KG1 (cell line): ENCODE data around the gene PRDX3.
"Not testable (repeated sequence)": the region's sequence is repeated elsewhere in the genome, so short reads cannot be mapped to it uniquely, and the experiment has no call there.

ENCODE experiments used
- DNase-seq: peaks from one replicate; lab custom pipeline; 2025; lab: John Stamatoyannopoulos, UW

Gene PRDX3

GRCh38 chr10:119206603-119207365, 28.2 kb upstream of the PRDX3 start:
- DNase-seq: peak; percentile 50

- DNase-seq: peak; percentile 51
These were observed 27.4 kb upstream of the PRDX3 start for GRCh38 chr10:119205894-119206602.

GRCh38 chr10:119203006-119203405, 24.4 kb upstream of the PRDX3 start:
- DNase-seq: no peak

- DNase-seq: no peak
These were observed 22.6 kb upstream of the PRDX3 start for GRCh38 chr10:119201233-119201632.

- no peak for DNase-seq
These were observed 20.8 kb upstream of the PRDX3 start for GRCh38 chr10:119199231-119199992.

- no peak for DNase-seq
These were observed 19.8 kb upstream of the PRDX3 start for GRCh38 chr10:119198438-119198837.

- no peak for DNase-seq
These were observed 19.3 kb upstream of the PRDX3 start for GRCh38 chr10:119197921-119198320.

GRCh38 chr10:119191881-119192280, 13.3 kb upstream of the PRDX3 start:
- no peak for DNase-seq

- no peak for DNase-seq
These were observed 12.6 kb upstream of the PRDX3 start for GRCh38 chr10:119190954-119191785.

GRCh38 chr10:119190353-119190752, 11.7 kb upstream of the PRDX3 start:
- no peak for DNase-seq

- DNase-seq: no peak
These were observed 11.2 kb upstream of the PRDX3 start for GRCh38 chr10:119189811-119190282.

GRCh38 chr10:119183664-119184412, 5.2 kb upstream of the PRDX3 start:
- DNase-seq: no peak

- not testable (repeated sequence) for DNase-seq
These were observed 2.3 kb upstream of the PRDX3 start for GRCh38 chr10:119180850-119181400.

- no peak for DNase-seq
These were observed 772 bp downstream of the PRDX3 start for GRCh38 chr10:119177708-119178371.

- DNase-seq: no peak
These were observed 2.4 kb downstream of the PRDX3 start for GRCh38 chr10:119176166-119176565.

GRCh38 chr10:119174109-119174508, 4.5 kb downstream of the PRDX3 start:
- DNase-seq: no peak

GRCh38 chr10:119167041-119167440, 11.6 kb downstream of the PRDX3 start:
- no peak for DNase-seq

GRCh38 chr10:119166564-119166963, 12.0 kb downstream of the PRDX3 start:
- no peak for DNase-seq

GRCh38 chr10:119166118-119166500, 12.5 kb downstream of the PRDX3 start:
- DNase-seq: no peak
